Skeletal muscle tissue (tissue), 4 donors: ENCODE results near the gene FBXL22. TPM values are rescaled to one million over a fixed set of nuclear protein-coding genes. Genes with fewer than 3 reads are reported as not detected.
"Not testable (repeated sequence)": the region's sequence is repeated elsewhere in the genome, so short reads cannot be mapped to it uniquely, and the experiment has no call there.

ENCODE experiments used
- H3K27ac ChIP-seq: one replicate; pipeline ENCODE4 v1.7.0; 2013; ENCODE audit warnings: mild to moderate bottlenecking, low read depth, low read length, inconsistent platforms
- H3K27me3 ChIP-seq, 3 donors: one replicate each; pipeline ENCODE4 v1.7.0; 2013; ENCODE audit warnings: low read length in 3 of 3; ENCODE audit not compliant: control insufficient read depth in 3 of 3, insufficient read depth in 3 of 3
- H3K36me3 ChIP-seq, 3 donors: one replicate each; pipeline ENCODE4 v1.7.0; 2013; ENCODE audit warnings: low read length in 3 of 3; ENCODE audit not compliant: control insufficient read depth in 3 of 3, insufficient read depth in 3 of 3
- H3K4me1 ChIP-seq, 3 donors: one replicate each; pipeline ENCODE4 v1.7.0; 2013; ENCODE audit warnings: low read length in 3 of 3, mild to moderate bottlenecking in 3 of 3; ENCODE audit not compliant: control insufficient read depth in 3 of 3, insufficient read depth in 3 of 3
- H3K4me3 ChIP-seq, 3 donors: one replicate each; pipeline ENCODE4 v1.7.0; 2013; ENCODE audit warnings: low read length in 3 of 3
- H3K9ac ChIP-seq, 3 donors: one replicate each; pipeline ENCODE4 v1.7.0; 2013; ENCODE audit warnings: low read length in 3 of 3, mild to moderate bottlenecking in 3 of 3, moderate library complexity in 2 of 3, low read depth in 1 of 3
- H3K9me3 ChIP-seq, 3 donors: one replicate each; pipeline ENCODE4 v1.7.0; 2013; ENCODE audit warnings: low read length in 3 of 3; ENCODE audit not compliant: control insufficient read depth in 3 of 3
- total RNA-seq: library from RNA; depleted of rRNA; stranded (reverse); fragments of >200 nt; gene quantifications from one replicate; pipeline ENCODE4 v1.2.3, GENCODE V29; 2014
- donor health status: Osteomylitis.

FBXL22 gene
- total RNA-seq, 1 donor from 2014 or later = 17.7 TPM

GRCh38 chr15:63609448-63609847 is 12.3 kb downstream of the FBXL22 start:
- H3K27ac ChIP-seq = no peak overlapping the region
- H3K4me3 ChIP-seq = no peak overlapping the region
- H3K27me3 ChIP-seq = no peaks in the 10 kb centered on the region
- no peak overlapping the region for H3K9ac ChIP-seq
- H3K4me1 ChIP-seq = peaks cover 10 to 21% (median 15%) of the 10 kb centered on the region in 3 donors
- H3K36me3 ChIP-seq = peaks cover 48 to 57% (median 52%) of the 10 kb centered on the region in 3 donors
- H3K9me3 ChIP-seq = no peaks in the 10 kb centered on the region

GRCh38 chr15:63610209-63610841 is 13.1 kb downstream of the FBXL22 start:
- Histone ChIP-seq H3K9ac (peak overlapping the region in 2 of 3 donors; percentile 57 to 69), H3K4me3 (peak overlapping the region in 1 of 3 donors; percentile 16), H3K4me1 (peaks cover 10 to 21% (median 15%) of the 10 kb centered on the region in 3 donors), H3K36me3 (peaks cover 53 to 64% (median 61%) of the 10 kb centered on the region in 3 donors), H3K9me3 (no peaks in the 10 kb centered on the region), H3K27ac (peak overlapping the region; percentile 58), H3K27me3 (no peaks in the 10 kb centered on the region)

GRCh38 chr15:63611177-63611576 is 14.0 kb downstream of the FBXL22 start:
- H3K4me3 ChIP-seq = no peak overlapping the region
- H3K27ac ChIP-seq = peak overlapping the region; percentile 58
- peaks cover 10 to 19% (median 15%) of the 10 kb centered on the region in 3 donors for H3K4me1 ChIP-seq
- no peaks in the 10 kb centered on the region for H3K9me3 ChIP-seq
- H3K9ac ChIP-seq = peak overlapping the region in 1 of 3 donors; percentile 57
- peaks cover 48 to 68% (median 62%) of the 10 kb centered on the region in 3 donors for H3K36me3 ChIP-seq
- no peaks in the 10 kb centered on the region for H3K27me3 ChIP-seq

GRCh38 chr15:63612300-63612699 is 15.1 kb downstream of the FBXL22 start:
- peaks cover 48 to 66% (median 63%) of the 10 kb centered on the region in 3 donors for H3K36me3 ChIP-seq
- H3K9ac ChIP-seq = no peak overlapping the region

GRCh38 chr15:63615935-63616334 is 18.7 kb downstream of the FBXL22 start:
- no peak overlapping the region for H3K27ac ChIP-seq
- H3K36me3 ChIP-seq = peaks cover 27 to 43% (median 40%) of the 10 kb centered on the region in 3 donors
- no peaks in the 10 kb centered on the region for H3K9me3 ChIP-seq

More at GRCh38 chr15:63612300-63612699, 15.1 kb downstream of the FBXL22 start:
- no peak overlapping the region for H3K4me3 ChIP-seq
- peaks cover 10 to 19% (median 15%) of the 10 kb centered on the region in 3 donors for H3K4me1 ChIP-seq
- no peak overlapping the region for H3K27ac ChIP-seq
- no peaks in the 10 kb centered on the region for H3K27me3 ChIP-seq
- H3K9me3 ChIP-seq = no peaks in the 10 kb centered on the region

GRCh38 chr15:63617147-63617546 is 20.0 kb downstream of the FBXL22 start:
- H3K27me3 ChIP-seq, H3K9me3 ChIP-seq, H3K9ac ChIP-seq, H3K4me1 ChIP-seq, H3K27ac ChIP-seq, H3K4me3 ChIP-seq: not testable (repeated sequence)
- H3K36me3 ChIP-seq = peaks cover 27 to 37% (median 31%) of the 10 kb centered on the region in 3 donors

More at GRCh38 chr15:63615935-63616334, 18.7 kb downstream of the FBXL22 start:
- no peaks in the 10 kb centered on the region for H3K27me3 ChIP-seq
- peaks cover under 1 to 12% (median 6%) of the 10 kb centered on the region in 3 donors for H3K4me1 ChIP-seq
- H3K4me3 ChIP-seq = no peak overlapping the region
- H3K9ac ChIP-seq = no peak overlapping the region

- not testable (repeated sequence) for H3K4me1 ChIP-seq, H3K4me3 ChIP-seq, H3K9ac ChIP-seq, H3K9me3 ChIP-seq, H3K27ac ChIP-seq, H3K27me3 ChIP-seq
- H3K36me3 ChIP-seq = peaks cover 27 to 35% (median 31%) of the 10 kb centered on the region in 3 donors
Measured at GRCh38 chr15:63617627-63618026, 20.4 kb downstream of the FBXL22 start.

GRCh38 chr15:63620760-63621159 is 23.6 kb downstream of the FBXL22 start:
- not testable (repeated sequence) for H3K9ac ChIP-seq, H3K27me3 ChIP-seq, H3K4me3 ChIP-seq, H3K4me1 ChIP-seq, H3K9me3 ChIP-seq, H3K27ac ChIP-seq
- H3K36me3 ChIP-seq = peaks cover 33 to 44% (median 39%) of the 10 kb centered on the region in 3 donors

GRCh38 chr15:63623232-63623969 is 26.2 kb downstream of the FBXL22 start:
- H3K27ac ChIP-seq = no peak overlapping the region
- H3K27me3 ChIP-seq = no peaks in the 10 kb centered on the region
- no peak overlapping the region for H3K9ac ChIP-seq
- H3K4me3 ChIP-seq = no peak overlapping the region
- peaks cover 40 to 53% (median 50%) of the 10 kb centered on the region in 3 donors for H3K36me3 ChIP-seq
- no peaks in the 10 kb centered on the region for H3K9me3 ChIP-seq
- no peaks in the 10 kb centered on the region for H3K4me1 ChIP-seq

- H3K9me3 ChIP-seq = no peaks in the 10 kb centered on the region
- no peak overlapping the region for H3K9ac ChIP-seq
- no peak overlapping the region for H3K27ac ChIP-seq
- no peak overlapping the region for H3K4me3 ChIP-seq
- H3K36me3 ChIP-seq = peaks cover 47 to 78% (median 74%) of the 10 kb centered on the region in 3 donors
- no peaks in the 10 kb centered on the region for H3K27me3 ChIP-seq
- no peaks in the 10 kb centered on the region for H3K4me1 ChIP-seq
Measured at GRCh38 chr15:63626955-63627354, 29.8 kb downstream of the FBXL22 start.
